ENCODE results near the gene SMIM38. TPM values are rescaled to one million over a fixed set of nuclear protein-coding genes. Genes with fewer than 3 reads are reported as not detected.

SMIM38 gene
- total RNA-seq, 2 experiments from 2014 or later = 0.19 to 0.20 TPM

- H3K27me3 Mint-ChIP-seq = no peaks in the 10 kb centered on the region
- H3K27ac Mint-ChIP-seq = no peak overlapping the region
- H3K4me1 Mint-ChIP-seq = no peaks in the 10 kb centered on the region
- H3K36me3 Mint-ChIP-seq = no peaks in the 10 kb centered on the region
- H3K4me3 Mint-ChIP-seq = no peak overlapping the region
- DNase-seq = no peak
- H3K9me3 Mint-ChIP-seq = peaks cover 3% of the 10 kb centered on the region
Measured at GRCh38 chr11:69192301-69192721, 36.6 kb downstream of the SMIM38 start.

GRCh38 chr11:69193151-69193550 lies 37.4 kb downstream of the SMIM38 start:
- H3K9me3 Mint-ChIP-seq = peaks cover 3% of the 10 kb centered on the region
- no peaks in the 10 kb centered on the region for H3K27me3 Mint-ChIP-seq
- no peak overlapping the region for H3K27ac Mint-ChIP-seq
- H3K36me3 Mint-ChIP-seq = no peaks in the 10 kb centered on the region
- no peak for DNase-seq
- no peaks in the 10 kb centered on the region for H3K4me1 Mint-ChIP-seq
- no peak overlapping the region for H3K4me3 Mint-ChIP-seq

DNA sequence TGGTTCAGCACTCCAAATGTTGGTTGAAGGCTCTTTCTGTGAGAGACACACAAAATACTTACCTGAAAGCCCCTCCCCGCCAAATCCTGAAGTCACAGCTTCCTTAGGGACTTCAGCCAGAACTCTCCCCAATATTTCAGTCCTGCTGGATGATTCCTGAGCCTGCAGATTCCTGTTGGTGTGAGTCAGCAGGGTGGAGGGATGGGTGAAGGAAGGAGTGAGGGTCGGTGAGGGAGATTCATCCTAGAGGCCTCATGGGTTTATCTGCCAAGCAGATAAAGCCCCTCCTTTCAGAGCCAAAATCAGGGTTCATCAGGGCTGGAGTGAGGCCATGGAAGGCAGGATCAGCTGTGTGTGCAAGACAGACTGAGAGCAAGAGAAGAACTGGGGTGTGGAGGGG lies 37.9 kb downstream of the SMIM38 start:
- H3K27me3 Mint-ChIP-seq = peaks cover under 1% of the 10 kb centered on the region
- H3K27ac Mint-ChIP-seq = no peak overlapping the region
- H3K4me1 Mint-ChIP-seq = no peaks in the 10 kb centered on the region
- H3K4me3 Mint-ChIP-seq = no peak overlapping the region
- no peaks in the 10 kb centered on the region for H3K36me3 Mint-ChIP-seq
- H3K9me3 Mint-ChIP-seq = peaks cover 3% of the 10 kb centered on the region
- no peak for DNase-seq

GRCh38 chr11:69194396-69194795 lies 38.7 kb downstream of the SMIM38 start:
- DNase-seq = no peak
- Mint-ChIP-seq H3K9me3 (peaks cover 3% of the 10 kb centered on the region), H3K27ac (no peak overlapping the region), H3K36me3 (no peaks in the 10 kb centered on the region), H3K27me3 (peaks cover 4% of the 10 kb centered on the region), H3K4me1 (peaks cover under 1% of the 10 kb centered on the region), H3K4me3 (no peak overlapping the region)

- Mint-ChIP-seq H3K27me3 (peaks cover 4% of the 10 kb centered on the region), H3K27ac (no peak overlapping the region)
Measured at GRCh38 chr11:69194956-69195355, 39.2 kb downstream of the SMIM38 start.

GRCh38 chr11:69195824-69196782 lies 40.4 kb downstream of the SMIM38 start:
- no peaks in the 10 kb centered on the region for H3K36me3 Mint-ChIP-seq
- no peak overlapping the region for H3K27ac Mint-ChIP-seq
- peaks cover 3% of the 10 kb centered on the region for H3K9me3 Mint-ChIP-seq
- no peak for DNase-seq
- H3K4me3 Mint-ChIP-seq = no peak overlapping the region
- H3K27me3 Mint-ChIP-seq = peaks cover 4% of the 10 kb centered on the region
- peaks cover 3% of the 10 kb centered on the region for H3K4me1 Mint-ChIP-seq

More at GRCh38 chr11:69194956-69195355, 39.2 kb downstream of the SMIM38 start:
- no peak for DNase-seq
- H3K9me3 Mint-ChIP-seq = peaks cover 3% of the 10 kb centered on the region
- no peak overlapping the region for H3K4me3 Mint-ChIP-seq
- peaks cover 3% of the 10 kb centered on the region for H3K4me1 Mint-ChIP-seq
- H3K36me3 Mint-ChIP-seq = no peaks in the 10 kb centered on the region

DNA sequence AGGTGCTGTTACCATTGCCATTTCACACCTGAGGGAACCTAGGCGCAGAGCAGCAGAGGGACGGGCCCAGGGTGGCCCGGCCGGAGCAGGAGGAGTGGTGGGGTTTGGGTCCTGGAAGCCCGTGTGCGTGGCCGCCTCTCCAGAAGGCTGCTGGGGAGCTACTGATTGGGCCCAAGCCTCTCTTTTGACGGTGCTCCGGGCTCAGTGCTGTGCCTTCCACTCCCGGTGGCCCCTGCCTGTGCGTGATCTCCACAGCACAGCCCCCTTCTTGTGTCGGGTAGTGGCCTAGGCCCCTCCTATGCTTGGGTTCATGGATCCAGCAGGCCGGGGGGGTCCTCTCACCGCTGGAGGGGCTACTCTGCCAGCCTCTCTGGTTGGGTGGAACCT lies 41.0 kb downstream of the SMIM38 start:
- no peaks in the 10 kb centered on the region for H3K36me3 Mint-ChIP-seq
- H3K4me1 Mint-ChIP-seq = peaks cover 3% of the 10 kb centered on the region
- peaks cover 3% of the 10 kb centered on the region for H3K9me3 Mint-ChIP-seq
- H3K27ac Mint-ChIP-seq = no peak overlapping the region
- peaks cover 4% of the 10 kb centered on the region for H3K27me3 Mint-ChIP-seq
- H3K4me3 Mint-ChIP-seq = no peak overlapping the region
- DNase-seq = no peak

DNA sequence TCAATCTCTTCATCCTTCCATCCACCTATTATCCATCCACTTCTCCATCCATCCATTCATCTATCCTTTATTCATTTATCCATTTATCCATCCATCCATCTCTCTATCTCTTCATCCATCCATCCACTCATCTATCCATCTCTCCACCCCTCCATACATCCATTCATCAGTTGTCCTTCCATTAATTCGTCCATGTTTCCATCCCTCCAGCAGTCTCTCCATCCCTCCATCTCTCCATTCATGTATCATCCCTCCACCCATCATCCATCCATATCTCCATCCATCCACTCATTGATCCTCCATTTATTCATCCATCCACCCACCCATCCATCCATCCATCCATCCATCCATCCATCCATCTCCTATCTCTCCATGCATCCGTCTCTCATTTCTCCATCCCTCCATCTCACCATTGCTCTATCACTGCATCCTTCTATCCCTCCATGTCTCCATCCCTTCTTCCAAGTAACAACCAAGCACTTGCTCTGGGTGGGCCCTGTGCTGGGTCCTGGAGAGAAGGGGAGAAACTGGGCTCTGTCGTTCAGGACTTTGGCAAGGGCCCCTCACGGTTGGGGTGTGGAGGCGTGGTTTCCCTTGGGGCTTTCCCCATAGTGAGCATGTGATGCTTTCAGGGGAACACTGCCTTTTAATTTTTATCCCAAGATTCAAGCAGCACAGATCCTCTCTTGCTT lies 43.3 kb downstream of the SMIM38 start:
- Mint-ChIP-seq H3K4me3 (no peak overlapping the region), H3K27ac (no peak overlapping the region), H3K27me3 (peaks cover 4% of the 10 kb centered on the region), H3K36me3 (no peaks in the 10 kb centered on the region), H3K9me3 (peaks cover 3% of the 10 kb centered on the region), H3K4me1 (peaks cover 3% of the 10 kb centered on the region)
- DNase-seq = no peak

DNA sequence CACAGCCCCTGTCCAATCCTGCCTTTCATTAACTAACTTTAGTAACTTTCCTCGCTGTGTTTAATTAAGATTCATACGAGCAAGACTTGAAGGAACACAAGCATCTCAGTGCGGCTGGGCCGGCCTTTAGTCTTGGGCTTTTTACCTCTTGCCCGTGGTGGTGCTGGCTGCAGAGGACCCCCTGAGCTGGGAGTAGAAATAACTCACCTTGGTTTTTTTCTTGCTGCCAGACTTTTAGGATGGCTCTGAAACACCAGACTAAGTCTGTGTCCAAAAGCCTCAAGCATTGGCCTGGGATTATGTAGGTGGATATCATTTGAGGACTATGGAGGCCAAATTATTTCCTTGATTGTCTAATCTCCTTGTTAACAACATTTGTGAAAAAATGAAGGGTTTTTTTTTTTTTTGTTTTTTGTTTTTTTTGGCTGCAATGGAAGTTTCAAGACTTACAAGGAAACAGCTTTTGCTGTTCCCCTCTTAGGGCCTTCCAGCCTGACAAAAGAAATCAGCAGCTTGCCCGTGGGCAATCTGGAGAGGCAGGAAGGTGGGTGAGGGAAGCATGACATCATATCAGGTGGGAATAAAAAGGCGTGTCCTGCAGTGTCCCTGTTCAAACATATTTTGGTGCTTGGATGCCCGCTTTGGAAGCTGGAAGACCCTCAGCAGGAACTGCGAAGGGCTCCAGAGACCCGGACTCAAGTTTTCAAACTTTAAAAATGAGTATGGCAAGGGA lies 44.0 kb downstream of the SMIM38 start:
- H3K4me1 Mint-ChIP-seq = peaks cover 3% of the 10 kb centered on the region
- no peaks in the 10 kb centered on the region for H3K9me3 Mint-ChIP-seq
- no peaks in the 10 kb centered on the region for H3K36me3 Mint-ChIP-seq
- H3K4me3 Mint-ChIP-seq = no peak overlapping the region
- peaks cover 4% of the 10 kb centered on the region for H3K27me3 Mint-ChIP-seq
- no peak overlapping the region for H3K27ac Mint-ChIP-seq
- DNase-seq = no peak

DNA sequence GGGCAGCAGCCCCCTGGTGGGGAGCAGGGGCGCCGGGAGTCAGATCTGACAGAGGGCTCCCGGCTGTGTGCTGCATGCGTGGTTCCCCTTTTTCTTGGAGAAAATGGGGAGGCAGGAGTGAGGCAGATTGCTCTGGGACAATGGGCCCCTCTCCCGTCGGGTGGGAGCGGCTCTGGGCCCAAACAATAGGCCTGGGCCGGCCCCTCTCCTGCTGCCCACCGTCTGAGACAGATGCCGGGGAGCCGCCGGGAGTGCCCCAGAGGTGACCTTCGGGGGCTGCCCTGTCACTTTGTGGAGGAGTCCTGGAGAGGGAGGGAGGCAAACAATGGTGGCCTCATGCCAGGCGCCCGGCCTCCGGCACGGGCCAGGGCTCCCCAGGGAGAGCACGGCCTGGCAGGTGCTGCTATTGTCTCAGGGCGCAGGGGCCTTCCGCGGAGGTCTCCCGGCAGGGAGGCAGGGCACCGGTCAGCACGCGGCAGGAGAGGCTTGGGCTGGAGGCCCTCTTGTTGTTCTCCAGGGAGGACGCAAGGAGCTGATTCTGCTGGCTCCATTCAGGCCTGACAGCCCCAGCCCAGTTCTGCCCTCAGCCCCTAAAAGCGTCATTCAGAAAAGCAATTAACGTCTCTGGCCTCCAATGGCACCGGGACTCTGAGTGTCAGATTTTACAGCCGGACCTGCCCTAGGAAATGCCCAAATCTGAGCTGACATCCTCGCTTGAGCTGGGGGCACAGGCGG lies 44.8 kb downstream of the SMIM38 start:
- no peaks in the 10 kb centered on the region for H3K9me3 Mint-ChIP-seq
- DNase-seq = no peak
- H3K27me3 Mint-ChIP-seq = peaks cover 4% of the 10 kb centered on the region
- H3K4me3 Mint-ChIP-seq = no peak overlapping the region
- H3K36me3 Mint-ChIP-seq = no peaks in the 10 kb centered on the region
- H3K27ac Mint-ChIP-seq = no peak overlapping the region
- H3K4me1 Mint-ChIP-seq = peaks cover 3% of the 10 kb centered on the region

DNA sequence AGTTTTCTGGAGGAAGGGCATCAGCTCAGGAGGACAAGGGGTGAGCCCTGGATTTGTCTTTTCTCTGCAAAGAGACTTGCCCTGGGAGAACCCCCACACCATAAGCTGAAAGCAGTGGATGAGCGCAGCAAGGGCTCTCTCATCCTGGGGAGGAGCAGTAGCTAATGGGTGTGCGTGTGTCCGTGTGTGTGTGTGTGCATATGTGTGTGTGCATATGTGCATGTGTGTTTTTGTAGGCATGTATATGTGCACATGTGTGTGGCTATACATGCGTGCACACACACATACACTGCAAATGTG lies 45.3 kb downstream of the SMIM38 start:
- peaks cover 4% of the 10 kb centered on the region for H3K27me3 Mint-ChIP-seq
- no peaks in the 10 kb centered on the region for H3K36me3 Mint-ChIP-seq
- H3K4me3 Mint-ChIP-seq = no peak overlapping the region
- H3K4me1 Mint-ChIP-seq = peaks cover 3% of the 10 kb centered on the region
- no peak overlapping the region for H3K27ac Mint-ChIP-seq
- DNase-seq = no peak
- no peaks in the 10 kb centered on the region for H3K9me3 Mint-ChIP-seq

DNA sequence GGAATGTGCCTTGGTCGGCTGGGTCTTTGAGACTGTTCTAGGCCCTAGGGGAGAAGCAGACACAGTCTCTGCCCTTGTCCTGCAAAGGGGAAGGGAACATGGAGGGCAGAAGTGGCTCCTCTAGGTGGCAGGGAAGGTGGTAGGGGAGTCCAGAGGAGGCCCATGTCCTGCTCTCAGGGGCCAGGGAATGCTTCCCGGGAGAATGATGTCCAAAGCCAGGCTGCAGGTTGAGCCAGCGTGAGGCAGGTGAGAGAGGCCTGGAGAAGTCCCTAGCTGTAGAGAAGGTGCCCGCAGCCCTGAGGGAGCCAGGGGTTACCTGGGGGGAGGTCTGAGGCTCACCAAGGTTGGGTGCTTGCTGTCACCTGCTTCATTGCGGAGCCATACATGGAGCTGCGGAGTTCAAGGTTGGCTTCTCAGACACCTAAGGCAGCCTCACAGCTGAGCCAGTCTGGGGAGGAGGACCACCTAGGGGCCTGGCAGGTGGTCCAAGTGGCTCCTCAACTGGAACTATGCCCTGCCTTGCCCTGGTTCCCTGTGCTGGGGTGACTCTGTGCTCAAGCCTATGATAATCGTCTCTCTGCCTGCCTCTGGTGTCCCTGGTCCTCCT lies 46.1 kb downstream of the SMIM38 start:
- H3K9me3 Mint-ChIP-seq = no peaks in the 10 kb centered on the region
- no peak overlapping the region for H3K27ac Mint-ChIP-seq
- DNase-seq = no peak
- H3K27me3 Mint-ChIP-seq = peaks cover 4% of the 10 kb centered on the region
- peaks cover 3% of the 10 kb centered on the region for H3K4me1 Mint-ChIP-seq
- H3K36me3 Mint-ChIP-seq = no peaks in the 10 kb centered on the region
- H3K4me3 Mint-ChIP-seq = no peak overlapping the region

DNA sequence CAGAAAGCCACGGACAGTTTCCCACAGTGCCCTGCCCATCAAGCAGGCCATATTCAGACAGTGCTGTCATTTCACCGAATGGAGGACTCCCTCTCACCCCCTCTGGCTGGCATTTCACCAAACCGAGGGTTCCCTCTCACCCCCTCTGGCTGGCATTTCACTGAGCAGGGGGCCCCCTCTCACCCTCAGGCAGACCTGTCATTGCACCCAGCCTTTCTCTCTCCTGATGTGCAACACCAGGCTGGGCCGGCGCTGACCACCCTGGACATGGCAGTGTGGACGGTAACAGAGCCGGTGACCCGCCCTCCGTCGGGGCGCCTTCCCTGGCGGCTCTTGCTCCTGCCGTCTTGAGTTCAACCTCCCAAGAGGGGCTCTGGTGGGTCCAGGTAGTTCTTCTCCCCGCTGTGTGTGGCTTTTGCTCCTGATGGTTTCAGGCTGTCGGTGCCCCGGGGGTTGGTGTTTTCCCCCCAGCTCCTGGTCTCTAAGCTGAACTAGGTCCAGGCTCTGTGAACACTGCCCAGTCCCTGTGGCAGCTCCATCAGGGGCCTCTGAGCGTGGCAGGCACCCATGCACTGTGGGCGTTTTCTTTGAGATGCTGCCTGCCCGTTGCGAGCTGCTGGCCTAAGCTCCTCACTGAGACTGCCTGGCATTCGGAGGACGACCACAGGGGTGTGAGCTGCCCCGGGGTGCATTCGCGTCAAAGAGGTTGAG lies 46.9 kb downstream of the SMIM38 start:
- no peak overlapping the region for H3K4me3 Mint-ChIP-seq
- DNase-seq = no peak
- peaks cover 4% of the 10 kb centered on the region for H3K27me3 Mint-ChIP-seq
- no peaks in the 10 kb centered on the region for H3K9me3 Mint-ChIP-seq
- no peaks in the 10 kb centered on the region for H3K36me3 Mint-ChIP-seq
- no peak overlapping the region for H3K27ac Mint-ChIP-seq
- H3K4me1 Mint-ChIP-seq = peaks cover 3% of the 10 kb centered on the region

DNA sequence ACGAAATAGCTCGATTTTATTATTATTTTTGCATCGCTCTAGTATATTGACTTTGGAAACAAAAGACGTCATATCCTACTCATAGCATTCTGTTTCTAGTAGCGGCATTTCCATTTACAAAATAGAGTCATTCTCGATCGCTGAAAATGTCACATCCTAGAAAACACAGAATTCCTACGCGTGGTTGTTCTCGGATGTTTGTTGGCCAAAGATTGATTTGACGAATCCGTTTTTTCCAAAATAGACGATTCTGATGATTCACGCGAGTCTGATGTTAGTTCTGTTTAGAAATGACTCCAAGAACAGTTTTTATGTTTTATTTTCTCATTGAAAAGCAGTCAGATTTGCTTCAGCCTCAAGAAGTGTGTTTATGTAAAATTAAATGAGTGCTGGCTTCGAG lies 47.6 kb downstream of the SMIM38 start:
- DNase-seq = no peak
- Mint-ChIP-seq H3K27me3 (peaks cover 4% of the 10 kb centered on the region), H3K27ac (no peak overlapping the region), H3K36me3 (no peaks in the 10 kb centered on the region), H3K9me3 (no peaks in the 10 kb centered on the region), H3K4me1 (peaks cover 3% of the 10 kb centered on the region), H3K4me3 (no peak overlapping the region)
